WTC11 (cell line): ENCODE results near the gene ARMC9. TPM values are rescaled to one million over a fixed set of nuclear protein-coding genes. Genes with fewer than 3 reads are reported as not detected.

Source experiments
- ATAC-seq: fragments of 200-7000 bp; cut with Tn5 transposase; 2 replicates; pipeline ENCODE4 v1.10.0; 2021; ENCODE audit warnings: mild to moderate bottlenecking, moderate library complexity
- CTCF ChIA-PET: fragments of 300-600 bp; sonication (Branson Sonifier 250); formaldehyde crosslinking; loops from one replicate; lab custom pipeline; 2021; ENCODE audit warnings: antibody characterized with exemption; lab: Charles Lee
- POLR2A ChIA-PET: fragments of 350-600 bp; sonication (Branson Sonifier 250); formaldehyde crosslinking; loops from one replicate; lab custom pipeline; 2021; ENCODE audit warnings: antibody characterized with exemption; lab: Charles Lee
- DNase-seq: peaks from one replicate; pipeline ENCODE4 v3.0.0; 2021; ENCODE audit warnings: low spot score
- H3K27ac Mint-ChIP-seq: 2 replicates; pipeline ENCODE4 v1.8.0; 2021; ENCODE audit warnings: mixed read lengths
- H3K27me3 Mint-ChIP-seq: 2 replicates; pipeline ENCODE4 v1.8.0; 2021; ENCODE audit warnings: low read depth, mild to moderate bottlenecking, moderate library complexity, mixed read lengths
- H3K36me3 Mint-ChIP-seq: 2 replicates; pipeline ENCODE4 v1.8.0; 2021; ENCODE audit warnings: mixed read lengths
- H3K4me1 Mint-ChIP-seq: 2 replicates; pipeline ENCODE4 v1.8.0; 2022; ENCODE audit warnings: mixed read lengths
- H3K4me3 Mint-ChIP-seq: 2 replicates; pipeline ENCODE4 v1.8.0; 2021; ENCODE audit warnings: mild to moderate bottlenecking, moderate library complexity, mixed read lengths
- H3K9me3 Mint-ChIP-seq: 2 replicates; pipeline ENCODE4 v1.8.0; 2021; ENCODE audit warnings: mixed read lengths
- AR ChIP-seq: fragments of 250-450 bp; sonication (Bioruptor Pico); IDR thresholded peaks from 2 replicates; pipeline ENCODE4 v1.9.0; 2021; ENCODE audit warnings: mild to moderate bottlenecking
- E2F5 ChIP-seq: sonication (generic); formaldehyde crosslinking; IDR thresholded peaks from 2 replicates; pipeline ENCODE4 v1.8.1; 2022; ENCODE audit warnings: mild to moderate bottlenecking, moderate library complexity, missing genetic modification reagents
- ERG ChIP-seq: fragments of 250-450 bp; sonication (Bioruptor Pico); IDR thresholded peaks from 2 replicates; pipeline ENCODE4 v1.8.0; 2021; ENCODE audit warnings: mild to moderate bottlenecking
- FOXP1 ChIP-seq: sonication (generic); formaldehyde crosslinking; IDR thresholded peaks from 2 replicates; pipeline ENCODE4 v1.8.0; 2022; ENCODE audit warnings: missing genetic modification reagents, mild to moderate bottlenecking, moderate library complexity, borderline replicate concordance
- GABPB1 ChIP-seq: sonication (generic); formaldehyde crosslinking; IDR thresholded peaks from 2 replicates; pipeline ENCODE4 v1.8.1; 2023; ENCODE audit warnings: mild to moderate bottlenecking, missing genetic modification reagents
- IRF2 ChIP-seq: sonication (generic); formaldehyde crosslinking; IDR thresholded peaks from 2 replicates; pipeline ENCODE4 v1.8.0; 2022; ENCODE audit warnings: low read depth, missing genetic modification reagents, borderline replicate concordance
- KAT7 ChIP-seq: sonication (generic); formaldehyde crosslinking; IDR thresholded peaks from 2 replicates; pipeline ENCODE4 v1.8.1; 2023; ENCODE audit warnings: missing genetic modification reagents, mild to moderate bottlenecking, borderline replicate concordance
- NFATC4 ChIP-seq: fragments of 250-450 bp; sonication (Bioruptor Pico); IDR thresholded peaks from 2 replicates; pipeline ENCODE4 v1.9.0; 2021; ENCODE audit warnings: mild to moderate bottlenecking
- TEAD1 ChIP-seq: sonication (generic); formaldehyde crosslinking; IDR thresholded peaks from 2 replicates; pipeline ENCODE4 v1.8.0; 2022; ENCODE audit warnings: mild to moderate bottlenecking, missing genetic modification reagents
- ZBTB21 ChIP-seq: sonication (generic); formaldehyde crosslinking; IDR thresholded peaks from 2 replicates; pipeline ENCODE4 v1.8.1; 2023; ENCODE audit warnings: mild to moderate bottlenecking, missing genetic modification reagents, borderline replicate concordance
- ZNF138 ChIP-seq: sonication (generic); formaldehyde crosslinking; conservative IDR thresholded peaks from 2 replicates; pipeline ENCODE4 v1.8.1; 2022; ENCODE audit warnings: mild to moderate bottlenecking, moderate library complexity, missing genetic modification reagents
- ZNF281 ChIP-seq: sonication (generic); formaldehyde crosslinking; IDR thresholded peaks from 2 replicates; pipeline ENCODE4 v1.8.0; 2023; ENCODE audit warnings: mild to moderate bottlenecking, missing genetic modification reagents
- total RNA-seq: library from RNA; stranded (reverse); gene quantifications from 3 replicates; pipeline ENCODE4 v1.2.3, GENCODE V29; 2021
- TF ChIP-seq, protein P1 (sequence below): sonication (generic); formaldehyde crosslinking; IDR thresholded peaks from 2 replicates; pipeline ENCODE4 v1.8.1; 2023; ENCODE audit warnings: mild to moderate bottlenecking, moderate library complexity, missing genetic modification reagents
- TF ChIP-seq, protein P2 (sequence below): sonication (generic); formaldehyde crosslinking; conservative IDR thresholded peaks from 2 replicates; pipeline ENCODE4 v1.8.1; 2022; ENCODE audit warnings: mild to moderate bottlenecking, missing genetic modification reagents
- TF ChIP-seq, protein P3 (sequence below): sonication (generic); formaldehyde crosslinking; IDR thresholded peaks from 2 replicates; pipeline ENCODE4 v1.8.1; 2023; ENCODE audit warnings: mild to moderate bottlenecking, missing genetic modification reagents
- TF ChIP-seq, protein P4 (sequence below): sonication (generic); formaldehyde crosslinking; IDR thresholded peaks from 2 replicates; pipeline ENCODE4 v1.8.1; 2023; ENCODE audit warnings: mild to moderate bottlenecking, missing genetic modification reagents, moderate library complexity
- TF ChIP-seq, protein P5 (sequence below): sonication (generic); formaldehyde crosslinking; IDR thresholded peaks from 2 replicates; pipeline ENCODE4 v1.8.0; 2023; ENCODE audit warnings: missing genetic modification reagents, mild to moderate bottlenecking, borderline replicate concordance

The ARMC9 gene
- total RNA-seq, 1 experiment from 2014 or later = 34.9 TPM

DNA sequence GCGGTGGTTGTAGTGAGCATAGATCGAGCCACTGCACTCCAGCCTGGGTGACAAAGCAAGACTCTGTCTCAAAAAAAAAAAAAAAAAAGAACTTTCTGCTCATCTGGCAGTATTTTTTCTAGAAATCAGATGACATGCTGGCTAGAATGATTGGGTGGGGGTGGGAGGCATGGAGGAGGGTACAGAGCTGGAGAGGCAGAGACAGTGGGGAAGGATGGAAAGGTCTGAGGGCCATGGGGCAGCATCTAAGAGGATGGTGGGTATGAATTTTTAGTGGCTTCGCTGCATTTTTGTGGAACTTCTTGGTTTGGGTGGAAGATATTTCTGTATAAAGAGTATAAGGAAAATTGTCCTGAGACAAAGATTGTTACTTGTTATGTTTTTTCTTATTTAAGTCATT is 23.3 kb downstream of the ARMC9 start (continued):
- TF ChIP-seq ZNF138 (CRISPR knock-in tag) = no peak
- TF ChIP-seq ERG (CRISPR knock-in tag) = no peak
- no peak for TF ChIP-seq ZNF281 (CRISPR knock-in tag)
- no peak for TF ChIP-seq GABPB1 (CRISPR knock-in tag)
- TF ChIP-seq, protein P1, sequence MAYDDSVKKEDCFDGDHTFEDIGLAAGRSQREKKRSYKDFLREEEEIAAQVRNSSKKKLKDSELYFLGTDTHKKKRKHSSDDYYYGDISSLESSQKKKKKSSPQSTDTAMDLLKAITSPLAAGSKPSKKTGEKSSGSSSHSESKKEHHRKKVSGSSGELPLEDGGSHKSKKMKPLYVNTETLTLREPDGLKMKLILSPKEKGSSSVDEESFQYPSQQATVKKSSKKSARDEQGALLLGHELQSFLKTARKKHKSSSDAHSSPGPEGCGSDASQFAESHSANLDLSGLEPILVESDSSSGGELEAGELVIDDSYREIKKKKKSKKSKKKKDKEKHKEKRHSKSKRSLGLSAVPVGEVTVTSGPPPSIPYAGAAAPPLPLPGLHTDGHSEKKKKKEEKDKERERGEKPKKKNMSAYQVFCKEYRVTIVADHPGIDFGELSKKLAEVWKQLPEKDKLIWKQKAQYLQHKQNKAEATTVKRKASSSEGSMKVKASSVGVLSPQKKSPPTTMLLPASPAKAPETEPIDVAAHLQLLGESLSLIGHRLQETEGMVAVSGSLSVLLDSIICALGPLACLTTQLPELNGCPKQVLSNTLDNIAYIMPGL (CRISPR knock-in tag) = no peak
- no peak for TF ChIP-seq E2F5
- TF ChIP-seq, protein P2, sequence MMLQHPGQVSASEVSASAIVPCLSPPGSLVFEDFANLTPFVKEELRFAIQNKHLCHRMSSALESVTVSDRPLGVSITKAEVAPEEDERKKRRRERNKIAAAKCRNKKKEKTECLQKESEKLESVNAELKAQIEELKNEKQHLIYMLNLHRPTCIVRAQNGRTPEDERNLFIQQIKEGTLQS (CRISPR knock-in tag) = no peak

GRCh38 chr2:231222318-231223000 is 24.0 kb downstream of the ARMC9 start:
- ATAC-seq = no peak
- Mint-ChIP-seq H3K27me3 (no peaks in the 10 kb centered on the region), H3K36me3 (peaks cover 35% of the 10 kb centered on the region), H3K4me3 (no peak overlapping the region), H3K4me1 (no peaks in the 10 kb centered on the region), H3K9me3 (no peaks in the 10 kb centered on the region), H3K27ac (no peak overlapping the region)
- CTCF ChIA-PET = interaction anchor here (2.1 kb wide), 1 partner anchor 172 kb away, joined by 4 read pairs; no protein-coding TSS in a partner anchor
- POLR2A ChIA-PET = interaction anchor here (0.7 kb wide), 1 partner anchor 177 kb away, joined by 8 read pairs; no protein-coding TSS in a partner anchor
- no peak for DNase-seq
- TF ChIP-seq ZBTB21 (CRISPR knock-in tag) = no peak
- TF ChIP-seq, protein P3, sequence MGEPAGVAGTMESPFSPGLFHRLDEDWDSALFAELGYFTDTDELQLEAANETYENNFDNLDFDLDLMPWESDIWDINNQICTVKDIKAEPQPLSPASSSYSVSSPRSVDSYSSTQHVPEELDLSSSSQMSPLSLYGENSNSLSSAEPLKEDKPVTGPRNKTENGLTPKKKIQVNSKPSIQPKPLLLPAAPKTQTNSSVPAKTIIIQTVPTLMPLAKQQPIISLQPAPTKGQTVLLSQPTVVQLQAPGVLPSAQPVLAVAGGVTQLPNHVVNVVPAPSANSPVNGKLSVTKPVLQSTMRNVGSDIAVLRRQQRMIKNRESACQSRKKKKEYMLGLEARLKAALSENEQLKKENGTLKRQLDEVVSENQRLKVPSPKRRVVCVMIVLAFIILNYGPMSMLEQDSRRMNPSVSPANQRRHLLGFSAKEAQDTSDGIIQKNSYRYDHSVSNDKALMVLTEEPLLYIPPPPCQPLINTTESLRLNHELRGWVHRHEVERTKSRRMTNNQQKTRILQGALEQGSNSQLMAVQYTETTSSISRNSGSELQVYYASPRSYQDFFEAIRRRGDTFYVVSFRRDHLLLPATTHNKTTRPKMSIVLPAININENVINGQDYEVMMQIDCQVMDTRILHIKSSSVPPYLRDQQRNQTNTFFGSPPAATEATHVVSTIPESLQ (CRISPR knock-in tag) = no peak
- TF ChIP-seq, protein P4, sequence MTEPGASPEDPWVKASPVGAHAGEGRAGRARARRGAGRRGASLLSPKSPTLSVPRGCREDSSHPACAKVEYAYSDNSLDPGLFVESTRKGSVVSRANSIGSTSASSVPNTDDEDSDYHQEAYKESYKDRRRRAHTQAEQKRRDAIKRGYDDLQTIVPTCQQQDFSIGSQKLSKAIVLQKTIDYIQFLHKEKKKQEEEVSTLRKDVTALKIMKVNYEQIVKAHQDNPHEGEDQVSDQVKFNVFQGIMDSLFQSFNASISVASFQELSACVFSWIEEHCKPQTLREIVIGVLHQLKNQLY (CRISPR knock-in tag) = no peak
- TF ChIP-seq TEAD1 = no peak
- no peak for TF ChIP-seq NFATC4 (CRISPR knock-in tag)
- TF ChIP-seq, protein P5, sequence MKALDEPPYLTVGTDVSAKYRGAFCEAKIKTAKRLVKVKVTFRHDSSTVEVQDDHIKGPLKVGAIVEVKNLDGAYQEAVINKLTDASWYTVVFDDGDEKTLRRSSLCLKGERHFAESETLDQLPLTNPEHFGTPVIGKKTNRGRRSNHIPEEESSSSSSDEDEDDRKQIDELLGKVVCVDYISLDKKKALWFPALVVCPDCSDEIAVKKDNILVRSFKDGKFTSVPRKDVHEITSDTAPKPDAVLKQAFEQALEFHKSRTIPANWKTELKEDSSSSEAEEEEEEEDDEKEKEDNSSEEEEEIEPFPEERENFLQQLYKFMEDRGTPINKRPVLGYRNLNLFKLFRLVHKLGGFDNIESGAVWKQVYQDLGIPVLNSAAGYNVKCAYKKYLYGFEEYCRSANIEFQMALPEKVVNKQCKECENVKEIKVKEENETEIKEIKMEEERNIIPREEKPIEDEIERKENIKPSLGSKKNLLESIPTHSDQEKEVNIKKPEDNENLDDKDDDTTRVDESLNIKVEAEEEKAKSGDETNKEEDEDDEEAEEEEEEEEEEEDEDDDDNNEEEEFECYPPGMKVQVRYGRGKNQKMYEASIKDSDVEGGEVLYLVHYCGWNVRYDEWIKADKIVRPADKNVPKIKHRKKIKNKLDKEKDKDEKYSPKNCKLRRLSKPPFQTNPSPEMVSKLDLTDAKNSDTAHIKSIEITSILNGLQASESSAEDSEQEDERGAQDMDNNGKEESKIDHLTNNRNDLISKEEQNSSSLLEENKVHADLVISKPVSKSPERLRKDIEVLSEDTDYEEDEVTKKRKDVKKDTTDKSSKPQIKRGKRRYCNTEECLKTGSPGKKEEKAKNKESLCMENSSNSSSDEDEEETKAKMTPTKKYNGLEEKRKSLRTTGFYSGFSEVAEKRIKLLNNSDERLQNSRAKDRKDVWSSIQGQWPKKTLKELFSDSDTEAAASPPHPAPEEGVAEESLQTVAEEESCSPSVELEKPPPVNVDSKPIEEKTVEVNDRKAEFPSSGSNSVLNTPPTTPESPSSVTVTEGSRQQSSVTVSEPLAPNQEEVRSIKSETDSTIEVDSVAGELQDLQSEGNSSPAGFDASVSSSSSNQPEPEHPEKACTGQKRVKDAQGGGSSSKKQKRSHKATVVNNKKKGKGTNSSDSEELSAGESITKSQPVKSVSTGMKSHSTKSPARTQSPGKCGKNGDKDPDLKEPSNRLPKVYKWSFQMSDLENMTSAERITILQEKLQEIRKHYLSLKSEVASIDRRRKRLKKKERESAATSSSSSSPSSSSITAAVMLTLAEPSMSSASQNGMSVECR (CRISPR knock-in tag) = no peak
- no peak for TF ChIP-seq IRF2 (CRISPR knock-in tag)
- no peak for TF ChIP-seq KAT7
- no peak for TF ChIP-seq AR
- TF ChIP-seq FOXP1 = no peak
